Measurements from ENCODE around the gene SLC35F1.

SLC35F1 gene

GRCh38 chr6:118177720-118178119, 270.7 kb downstream of the SLC35F1 start:
- TF ChIP-seq, protein P1, sequence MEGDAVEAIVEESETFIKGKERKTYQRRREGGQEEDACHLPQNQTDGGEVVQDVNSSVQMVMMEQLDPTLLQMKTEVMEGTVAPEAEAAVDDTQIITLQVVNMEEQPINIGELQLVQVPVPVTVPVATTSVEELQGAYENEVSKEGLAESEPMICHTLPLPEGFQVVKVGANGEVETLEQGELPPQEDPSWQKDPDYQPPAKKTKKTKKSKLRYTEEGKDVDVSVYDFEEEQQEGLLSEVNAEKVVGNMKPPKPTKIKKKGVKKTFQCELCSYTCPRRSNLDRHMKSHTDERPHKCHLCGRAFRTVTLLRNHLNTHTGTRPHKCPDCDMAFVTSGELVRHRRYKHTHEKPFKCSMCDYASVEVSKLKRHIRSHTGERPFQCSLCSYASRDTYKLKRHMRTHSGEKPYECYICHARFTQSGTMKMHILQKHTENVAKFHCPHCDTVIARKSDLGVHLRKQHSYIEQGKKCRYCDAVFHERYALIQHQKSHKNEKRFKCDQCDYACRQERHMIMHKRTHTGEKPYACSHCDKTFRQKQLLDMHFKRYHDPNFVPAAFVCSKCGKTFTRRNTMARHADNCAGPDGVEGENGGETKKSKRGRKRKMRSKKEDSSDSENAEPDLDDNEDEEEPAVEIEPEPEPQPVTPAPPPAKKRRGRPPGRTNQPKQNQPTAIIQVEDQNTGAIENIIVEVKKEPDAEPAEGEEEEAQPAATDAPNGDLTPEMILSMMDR (IDR thresholded peaks at IDR 0.05): no peak

GRCh38 chr6:118179048-118179447, 272.0 kb downstream of the SLC35F1 start:
- TF ChIP-seq, protein P1 (IDR thresholded peaks at IDR 0.05): no peak

- TF ChIP-seq, protein P1 (IDR thresholded peaks at IDR 0.05): no peak
These were observed 279.9 kb downstream of the SLC35F1 start for GRCh38 chr6:118186672-118187567.

GRCh38 chr6:118187568-118188164, 280.6 kb downstream of the SLC35F1 start:
- TF ChIP-seq, protein P1 (IDR thresholded peaks at IDR 0.05): no peak

- TF ChIP-seq, protein P1 (IDR thresholded peaks at IDR 0.05): no peak
These were observed 281.5 kb downstream of the SLC35F1 start for GRCh38 chr6:118188561-118188960.

- TF ChIP-seq, protein P1 (IDR thresholded peaks at IDR 0.05): no peak
These were observed 290.5 kb downstream of the SLC35F1 start for GRCh38 chr6:118197539-118197938.

DNA sequence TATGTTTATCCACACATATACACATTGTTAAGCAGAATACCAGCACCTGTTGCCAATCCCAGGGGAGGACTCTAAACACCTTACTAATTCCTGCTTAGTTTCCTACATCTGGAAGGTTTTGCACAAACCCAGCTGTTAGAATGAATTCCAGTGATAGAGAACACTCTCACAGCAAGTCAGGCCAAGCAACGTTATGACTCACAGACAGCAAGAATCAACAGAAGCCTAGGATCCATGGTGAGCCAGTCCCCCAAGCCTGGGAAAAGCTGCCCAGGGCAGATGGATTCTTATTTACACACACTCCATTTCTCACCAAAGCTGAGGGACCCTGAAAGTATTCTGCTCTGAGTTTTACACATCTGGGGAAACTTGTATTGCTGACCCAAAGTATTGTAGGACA, 291.7 kb downstream of the SLC35F1 start:
- TF ChIP-seq, protein P1 (IDR thresholded peaks at IDR 0.05): no peak
